Measurements from ENCODE around the gene B9D1. TPM values are rescaled to one million over a fixed set of nuclear protein-coding genes. Genes with fewer than 3 reads are reported as not detected.
A peak's percentile ranks its signal among the peaks of the same experiment; 100 is the strongest.

B9D1 gene
- total and polyA plus RNA-seq, 11 donors, result 5.6 to 27.9 (median 10.7) TPM

- Histone ChIP-seq H3K36me3 (peaks cover 0 to 6% (median under 1%) of the 10 kb centered on the region in 9 donors), H3K4me3 (no peak overlapping the region), H3K27ac (peak overlapping the region in 10 of 12 donors; percentile 0 to 78 (median 71)), H3K4me1 (peaks cover 9 to 70% (median 56%) of the 10 kb centered on the region in 12 donors), H3K9me3 (no peaks in the 10 kb centered on the region), H3K27me3 (peaks cover 0 to 49% (median 0%) of the 10 kb centered on the region in 9 donors)
- intact Hi-C loops (cut with DNase I), result no loop called here
- DNase-seq (no peak), ATAC-seq (no peak)
- WGBS, 4 donors, result 82 to 90% (median 84%) methylated on average over 5 of the region's 5 CpGs
- TF ChIP-seq POLR2A (IDR thresholded peaks at IDR 0.05) (no peak), CTCF (IDR thresholded peaks at IDR 0.05) (no peak)
Measured at GRCh38 chr17:19304751-19305150, 57.8 kb downstream of the B9D1 start.

GRCh38 chr17:19304209-19304608 lies 58.3 kb downstream of the B9D1 start:
- peak in 4 of 5 donors; percentile 66 to 71 (median 68) for DNase-seq
- WGBS, 4 donors, result 38 to 63% (median 42%) methylated on average over 7 of the region's 7 CpGs
- H3K27ac ChIP-seq, result peak overlapping the region in 11 of 12 donors; percentile 0 to 78 (median 70)

GRCh38 chr17:19303367-19303776 lies 59.2 kb downstream of the B9D1 start:
- Histone ChIP-seq H3K36me3 (peaks cover 0 to 4% (median 0%) of the 10 kb centered on the region in 9 donors), H3K4me1 (peaks cover 9 to 83% (median 69%) of the 10 kb centered on the region in 12 donors), H3K27me3 (peaks cover 0 to 50% (median 0%) of the 10 kb centered on the region in 9 donors), H3K4me3 (no peak overlapping the region), H3K27ac (peak overlapping the region in 11 of 12 donors; percentile 43 to 78 (median 70)), H3K9me3 (no peaks in the 10 kb centered on the region)
- TF ChIP-seq POLR2A (IDR thresholded peaks at IDR 0.05) (no peak), CTCF (IDR thresholded peaks at IDR 0.05) (peak in 1 of 12 donors; percentile 11)
- intact Hi-C loops (cut with DNase I), result no loop called here
- ATAC-seq (peak; percentile 7 to 50 (median 36)), DNase-seq (peak in 1 of 5 donors; percentile 47)
- 37 to 49% (median 38%) methylated on average over 9 of the region's 9 CpGs for WGBS, 4 donors

More at GRCh38 chr17:19304209-19304608, 58.3 kb downstream of the B9D1 start:
- peaks cover 0 to 4% (median 0%) of the 10 kb centered on the region in 9 donors for H3K36me3 ChIP-seq
- intact Hi-C loops (cut with DNase I), result no loop called here
- peak; percentile 55 to 85 (median 67) for ATAC-seq
- H3K9me3 ChIP-seq, result no peaks in the 10 kb centered on the region
- H3K27me3 ChIP-seq, result peaks cover 0 to 49% (median 0%) of the 10 kb centered on the region in 9 donors
- TF ChIP-seq CTCF (IDR thresholded peaks at IDR 0.05) (no peak), POLR2A (IDR thresholded peaks at IDR 0.05) (no peak)
- no peak overlapping the region for H3K4me3 ChIP-seq
- peaks cover 9 to 75% (median 61%) of the 10 kb centered on the region in 12 donors for H3K4me1 ChIP-seq

GRCh38 chr17:19302791-19303331 lies 59.7 kb downstream of the B9D1 start:
- H3K4me3 ChIP-seq, result no peak overlapping the region
- intact Hi-C loops (cut with DNase I), result no loop called here
- ATAC-seq (peak in 3 of 4 donors; percentile 29 to 51 (median 30)), DNase-seq (peak in 3 of 5 donors; percentile 43 to 62 (median 54))
- TF ChIP-seq CTCF (IDR thresholded peaks at IDR 0.05) (no peak), POLR2A (IDR thresholded peaks at IDR 0.05) (no peak)
- H3K27ac ChIP-seq, result peak overlapping the region in 11 of 12 donors; percentile 43 to 78 (median 70)
- H3K9me3 ChIP-seq, result no peaks in the 10 kb centered on the region
- peaks cover 0 to 45% (median 0%) of the 10 kb centered on the region in 9 donors for H3K27me3 ChIP-seq
- peaks cover 0 to 4% (median 0%) of the 10 kb centered on the region in 9 donors for H3K36me3 ChIP-seq
- H3K4me1 ChIP-seq, result peaks cover 9 to 88% (median 73%) of the 10 kb centered on the region in 12 donors
- WGBS, 4 donors, result 32 to 37% (median 35%) methylated on average over 7 to 9 of the region's 9 CpGs

Data from heart left ventricle (tissue), 16 donors.